Measurements from ENCODE around the gene FLNB. TPM values are rescaled to one million over a fixed set of nuclear protein-coding genes. Genes with fewer than 3 reads are reported as not detected.

The FLNB gene
- total RNA-seq, 1 donor from 2014 or later: 103 TPM

GRCh38 chr3:58038675-58039292, 30.6 kb downstream of the FLNB start:
- no peak for TF ChIP-seq CTCF (IDR thresholded peaks at IDR 0.05; ENCODE audit: unreplicated experiment)
- Mint-ChIP-seq H3K4me3 (ENCODE audit: low read depth) (no peak overlapping the region), H3K27ac (no peak overlapping the region), H3K9me3 (ENCODE audit: low read depth) (no peaks in the 10 kb centered on the region), H3K36me3 (ENCODE audit: insufficient read depth) (no peaks in the 10 kb centered on the region), H3K4me1 (ENCODE audit: low read depth) (peaks cover 36% of the 10 kb centered on the region), H3K27me3 (no peaks in the 10 kb centered on the region)
- DNase-seq (ENCODE audit: low spot score, unreplicated experiment): no peak

GRCh38 chr3:58039601-58040000, 31.4 kb downstream of the FLNB start:
- DNase-seq (ENCODE audit: low spot score, unreplicated experiment): no peak
- Mint-ChIP-seq H3K27ac (no peak overlapping the region), H3K27me3 (no peaks in the 10 kb centered on the region), H3K4me3 (ENCODE audit: low read depth) (no peak overlapping the region), H3K4me1 (ENCODE audit: low read depth) (peaks cover 40% of the 10 kb centered on the region), H3K9me3 (ENCODE audit: low read depth) (no peaks in the 10 kb centered on the region), H3K36me3 (ENCODE audit: insufficient read depth) (no peaks in the 10 kb centered on the region)
- no peak for TF ChIP-seq CTCF (IDR thresholded peaks at IDR 0.05; ENCODE audit: unreplicated experiment)

GRCh38 chr3:58041182-58041825, 33.1 kb downstream of the FLNB start:
- Mint-ChIP-seq H3K4me3 (ENCODE audit: low read depth) (no peak overlapping the region), H3K27ac (peak overlapping the region; percentile 64), H3K36me3 (ENCODE audit: insufficient read depth) (no peaks in the 10 kb centered on the region), H3K9me3 (ENCODE audit: low read depth) (no peaks in the 10 kb centered on the region), H3K4me1 (ENCODE audit: low read depth) (peaks cover 28% of the 10 kb centered on the region), H3K27me3 (no peaks in the 10 kb centered on the region)
- TF ChIP-seq CTCF (IDR thresholded peaks at IDR 0.05; ENCODE audit: unreplicated experiment): no peak
- DNase-seq (ENCODE audit: low spot score, unreplicated experiment): no peak

- TF ChIP-seq CTCF (IDR thresholded peaks at IDR 0.05; ENCODE audit: unreplicated experiment): no peak
- no peak for DNase-seq (ENCODE audit: low spot score, unreplicated experiment)
- no peak overlapping the region for H3K4me3 Mint-ChIP-seq (ENCODE audit: low read depth)
- H3K27me3 Mint-ChIP-seq: no peaks in the 10 kb centered on the region
- peak overlapping the region; percentile 45 for H3K27ac Mint-ChIP-seq
- no peaks in the 10 kb centered on the region for H3K36me3 Mint-ChIP-seq (ENCODE audit: insufficient read depth)
- peaks cover 24% of the 10 kb centered on the region for H3K4me1 Mint-ChIP-seq (ENCODE audit: low read depth)
- H3K9me3 Mint-ChIP-seq (ENCODE audit: low read depth): no peaks in the 10 kb centered on the region
Measured at GRCh38 chr3:58041826-58042324, 33.7 kb downstream of the FLNB start.

- Mint-ChIP-seq H3K4me1 (ENCODE audit: low read depth) (peaks cover 20% of the 10 kb centered on the region), H3K36me3 (ENCODE audit: insufficient read depth) (no peaks in the 10 kb centered on the region), H3K9me3 (ENCODE audit: low read depth) (no peaks in the 10 kb centered on the region), H3K27ac (peak overlapping the region; percentile 73), H3K27me3 (no peaks in the 10 kb centered on the region), H3K4me3 (ENCODE audit: low read depth) (no peak overlapping the region)
- TF ChIP-seq CTCF (IDR thresholded peaks at IDR 0.05; ENCODE audit: unreplicated experiment): no peak
- no peak for DNase-seq (ENCODE audit: low spot score, unreplicated experiment)
Measured at GRCh38 chr3:58042947-58043707, 34.9 kb downstream of the FLNB start.

Measured in progenitor cell of endocrine pancreas (in vitro differentiated cells).